ENCODE measurements around the gene GOLGA6A. TPM values are rescaled to one million over a fixed set of nuclear protein-coding genes. Genes with fewer than 3 reads are reported as not detected.
A peak's percentile ranks its signal among the peaks of the same experiment; 100 is the strongest.
"Not testable (repeated sequence)": the region's sequence is repeated elsewhere in the genome, so short reads cannot be mapped to it uniquely, and the experiment has no call there.

The GOLGA6A gene
- total RNA-seq, 1 donor = not detected

DNA sequence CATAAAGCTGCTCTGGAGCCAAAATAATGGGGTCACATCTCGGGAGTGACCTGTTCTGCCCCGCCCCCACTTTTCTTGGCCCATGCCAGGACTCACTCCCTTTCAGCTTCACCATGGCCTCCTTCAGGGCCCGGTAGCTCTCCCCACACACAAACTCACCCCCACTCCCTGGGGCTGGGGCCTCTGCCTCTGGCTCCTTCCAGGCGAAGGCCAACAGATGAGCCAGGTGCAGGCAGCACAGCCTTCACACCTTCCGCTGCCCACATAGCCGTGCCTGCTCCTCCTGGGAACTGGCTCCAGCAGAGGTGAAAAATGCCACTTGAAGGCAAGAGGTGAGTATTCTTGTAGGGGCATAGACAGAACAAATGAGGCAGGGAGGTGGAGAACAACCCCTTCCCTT is 10.7 kb downstream of the GOLGA6A start:
- not testable (repeated sequence) for H3K4me2 ChIP-seq (ENCODE audit: insufficient read depth, low read length); H3K79me2 ChIP-seq (ENCODE audit: insufficient read depth, low read length); H3K4me1 ChIP-seq (ENCODE audit: insufficient read depth, low read length); H3K9me3 ChIP-seq (ENCODE audit: low read depth, low read length); H3K27ac ChIP-seq (ENCODE audit: low read depth, low read length); H3K4me3 ChIP-seq (ENCODE audit: insufficient read depth, low read length); H2AFZ ChIP-seq (ENCODE audit: low read length); H3K27me3 ChIP-seq (ENCODE audit: insufficient read depth, low read length); H4K20me1 ChIP-seq (ENCODE audit: insufficient read depth, low read length); H3K36me3 ChIP-seq (ENCODE audit: insufficient read depth, low read length); DNase-seq (ENCODE audit: insufficient read length, low spot score, missing footprints)

DNA sequence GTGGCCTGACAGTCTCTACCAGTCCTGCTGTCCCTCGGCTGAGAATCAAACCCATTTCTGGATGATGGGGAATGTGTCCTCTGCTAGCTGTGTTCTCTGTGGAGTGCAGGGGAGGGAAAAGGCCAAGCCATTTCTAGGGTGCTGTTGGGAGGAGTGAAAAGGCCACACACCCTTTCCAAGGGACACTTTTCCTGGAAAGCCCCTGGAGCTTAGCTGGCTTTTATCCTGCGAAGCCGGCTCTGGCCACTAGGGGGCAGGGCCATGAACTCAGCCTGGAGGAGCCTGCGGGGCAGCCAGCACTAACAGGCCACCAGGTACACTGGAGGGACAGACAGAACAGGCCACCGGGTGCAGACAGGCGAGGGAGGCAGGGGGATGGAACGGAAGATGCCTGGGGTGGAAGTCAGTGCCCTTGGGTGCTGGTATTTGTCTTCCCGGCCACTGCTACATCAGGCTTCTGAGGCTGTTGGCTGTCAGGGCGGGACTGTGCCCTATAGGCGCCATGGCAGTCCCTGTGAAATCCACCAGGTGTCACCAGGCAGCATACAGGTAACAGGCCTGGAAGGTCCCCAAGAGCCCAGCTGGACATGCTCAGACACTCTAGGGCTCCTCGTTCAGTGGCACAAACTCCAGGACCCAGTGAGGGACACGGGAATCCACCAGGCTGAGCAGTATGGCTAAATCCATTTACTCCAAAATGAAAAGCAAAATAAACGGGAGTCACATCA is 16.5 kb downstream of the GOLGA6A start:
- not testable (repeated sequence) for DNase-seq (ENCODE audit: insufficient read length, low spot score, missing footprints); H3K79me2 ChIP-seq (ENCODE audit: insufficient read depth, low read length); H3K4me1 ChIP-seq (ENCODE audit: insufficient read depth, low read length); H3K4me3 ChIP-seq (ENCODE audit: insufficient read depth, low read length); H2AFZ ChIP-seq (ENCODE audit: low read length); H3K27ac ChIP-seq (ENCODE audit: low read depth, low read length); H4K20me1 ChIP-seq (ENCODE audit: insufficient read depth, low read length); H3K27me3 ChIP-seq (ENCODE audit: insufficient read depth, low read length); H3K36me3 ChIP-seq (ENCODE audit: insufficient read depth, low read length); H3K4me2 ChIP-seq (ENCODE audit: insufficient read depth, low read length); H3K9me3 ChIP-seq (ENCODE audit: low read depth, low read length)
- TF ChIP-seq, protein P1, sequence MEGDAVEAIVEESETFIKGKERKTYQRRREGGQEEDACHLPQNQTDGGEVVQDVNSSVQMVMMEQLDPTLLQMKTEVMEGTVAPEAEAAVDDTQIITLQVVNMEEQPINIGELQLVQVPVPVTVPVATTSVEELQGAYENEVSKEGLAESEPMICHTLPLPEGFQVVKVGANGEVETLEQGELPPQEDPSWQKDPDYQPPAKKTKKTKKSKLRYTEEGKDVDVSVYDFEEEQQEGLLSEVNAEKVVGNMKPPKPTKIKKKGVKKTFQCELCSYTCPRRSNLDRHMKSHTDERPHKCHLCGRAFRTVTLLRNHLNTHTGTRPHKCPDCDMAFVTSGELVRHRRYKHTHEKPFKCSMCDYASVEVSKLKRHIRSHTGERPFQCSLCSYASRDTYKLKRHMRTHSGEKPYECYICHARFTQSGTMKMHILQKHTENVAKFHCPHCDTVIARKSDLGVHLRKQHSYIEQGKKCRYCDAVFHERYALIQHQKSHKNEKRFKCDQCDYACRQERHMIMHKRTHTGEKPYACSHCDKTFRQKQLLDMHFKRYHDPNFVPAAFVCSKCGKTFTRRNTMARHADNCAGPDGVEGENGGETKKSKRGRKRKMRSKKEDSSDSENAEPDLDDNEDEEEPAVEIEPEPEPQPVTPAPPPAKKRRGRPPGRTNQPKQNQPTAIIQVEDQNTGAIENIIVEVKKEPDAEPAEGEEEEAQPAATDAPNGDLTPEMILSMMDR (IDR thresholded peaks at IDR 0.05; ENCODE audit: extremely low read depth, low read depth, low read length) = peak; percentile 27

DNA sequence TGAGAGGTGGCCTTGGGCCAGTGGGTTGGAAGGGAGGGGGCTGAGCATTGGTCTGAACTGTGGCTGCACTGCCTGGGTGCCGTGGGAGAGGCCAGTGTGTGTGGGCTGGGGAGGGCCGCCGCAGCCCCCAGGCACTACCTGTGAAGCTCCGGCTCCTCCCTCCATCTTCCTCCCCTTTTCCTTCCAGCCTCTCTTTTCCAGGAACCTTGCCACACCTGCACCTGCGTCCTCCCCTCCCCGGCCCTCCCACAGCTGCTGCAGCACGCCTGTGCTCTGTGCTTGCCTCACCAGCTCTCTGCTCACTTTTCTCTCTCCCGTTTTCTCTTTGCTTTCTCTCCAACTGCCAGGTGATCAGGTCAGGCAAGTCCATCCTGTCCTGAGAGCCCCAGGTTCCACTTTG is 17.5 kb downstream of the GOLGA6A start:
- H3K4me2 ChIP-seq (ENCODE audit: insufficient read depth, low read length); H3K4me3 ChIP-seq (ENCODE audit: insufficient read depth, low read length); H3K9me3 ChIP-seq (ENCODE audit: low read depth, low read length); DNase-seq (ENCODE audit: insufficient read length, low spot score, missing footprints); H3K4me1 ChIP-seq (ENCODE audit: insufficient read depth, low read length); H2AFZ ChIP-seq (ENCODE audit: low read length); H3K79me2 ChIP-seq (ENCODE audit: insufficient read depth, low read length); H3K27me3 ChIP-seq (ENCODE audit: insufficient read depth, low read length); H4K20me1 ChIP-seq (ENCODE audit: insufficient read depth, low read length); H3K36me3 ChIP-seq (ENCODE audit: insufficient read depth, low read length); H3K27ac ChIP-seq (ENCODE audit: low read depth, low read length): not testable (repeated sequence)

DNA sequence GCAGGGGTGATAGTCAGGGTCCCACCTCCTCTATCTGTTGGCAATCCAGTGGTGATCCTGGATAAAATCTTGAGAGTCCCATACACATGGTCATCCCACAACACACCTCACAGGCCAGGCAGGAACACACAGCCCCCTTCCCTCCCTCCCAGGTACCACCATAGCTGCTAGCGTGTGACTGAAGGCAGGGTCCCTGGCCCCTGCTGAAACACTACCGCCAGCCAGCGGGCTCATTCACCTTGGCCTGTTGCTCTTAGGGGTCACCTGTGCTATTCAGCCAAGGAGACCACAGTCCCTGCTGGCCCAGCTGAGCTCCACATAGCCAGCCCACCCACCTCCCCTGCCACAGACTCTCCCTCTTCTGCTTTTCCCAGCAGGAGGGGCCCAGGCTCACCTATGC is 18.2 kb downstream of the GOLGA6A start:
- not testable (repeated sequence) for H3K9me3 ChIP-seq (ENCODE audit: low read depth, low read length); H3K27ac ChIP-seq (ENCODE audit: low read depth, low read length); H3K27me3 ChIP-seq (ENCODE audit: insufficient read depth, low read length); DNase-seq (ENCODE audit: insufficient read length, low spot score, missing footprints); H3K4me3 ChIP-seq (ENCODE audit: insufficient read depth, low read length); H3K36me3 ChIP-seq (ENCODE audit: insufficient read depth, low read length); H3K4me1 ChIP-seq (ENCODE audit: insufficient read depth, low read length); H4K20me1 ChIP-seq (ENCODE audit: insufficient read depth, low read length); H2AFZ ChIP-seq (ENCODE audit: low read length); H3K79me2 ChIP-seq (ENCODE audit: insufficient read depth, low read length); H3K4me2 ChIP-seq (ENCODE audit: insufficient read depth, low read length)

DNA sequence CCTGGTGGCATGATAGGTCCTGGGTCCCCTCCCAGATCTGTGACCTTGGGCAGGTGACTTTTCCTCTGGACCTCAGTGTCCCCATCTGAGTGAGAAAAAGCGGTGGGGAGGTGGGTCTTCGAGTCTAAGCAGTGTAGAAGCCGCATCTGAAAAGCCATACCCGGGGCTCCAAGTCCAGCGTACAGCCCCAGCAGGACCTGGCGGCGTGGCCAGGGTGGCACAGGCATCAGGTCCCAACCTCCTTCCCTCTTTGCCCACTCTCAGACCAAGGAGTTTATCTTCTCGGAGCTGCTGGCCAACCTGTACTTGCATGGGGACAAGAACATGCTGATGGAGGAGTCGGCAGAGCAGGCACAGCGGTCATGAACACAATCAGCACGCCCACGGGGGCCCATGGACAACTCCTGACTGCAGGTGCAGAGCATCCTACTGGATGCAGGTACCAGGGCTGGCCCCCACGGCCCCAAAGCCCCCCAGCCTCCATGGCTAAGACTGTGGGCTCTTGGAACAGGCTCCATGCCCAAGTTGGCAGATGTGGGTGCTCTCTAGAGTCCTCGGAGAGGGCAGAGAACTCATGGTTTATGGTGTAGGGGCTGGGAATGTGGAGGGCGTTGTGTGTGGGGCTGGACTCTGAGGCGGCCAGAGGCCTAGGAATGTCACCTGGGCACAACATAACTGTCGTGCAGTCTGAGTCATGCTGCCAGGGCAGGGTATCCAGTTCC is 18.8 kb downstream of the GOLGA6A start:
- not testable (repeated sequence) for H3K4me1 ChIP-seq (ENCODE audit: insufficient read depth, low read length); H3K27ac ChIP-seq (ENCODE audit: low read depth, low read length); DNase-seq (ENCODE audit: insufficient read length, low spot score, missing footprints); H4K20me1 ChIP-seq (ENCODE audit: insufficient read depth, low read length); H3K36me3 ChIP-seq (ENCODE audit: insufficient read depth, low read length); H2AFZ ChIP-seq (ENCODE audit: low read length); H3K9me3 ChIP-seq (ENCODE audit: low read depth, low read length); H3K79me2 ChIP-seq (ENCODE audit: insufficient read depth, low read length); H3K27me3 ChIP-seq (ENCODE audit: insufficient read depth, low read length); H3K4me3 ChIP-seq (ENCODE audit: insufficient read depth, low read length); H3K4me2 ChIP-seq (ENCODE audit: insufficient read depth, low read length)
